K562 (cell line): ENCODE data around the gene ST6GALNAC6. TPM values are rescaled to one million over a fixed set of nuclear protein-coding genes. Genes with fewer than 3 reads are reported as not detected.

Source experiments
- ARHGAP35 ChIP-seq: fragments of 450-650 bp; IDR thresholded peaks from 2 replicates; pipeline ENCODE4 v1.6.1; 2018; ENCODE audit not compliant: partially characterized antibody
- BCOR ChIP-seq: fragments of 450-650 bp; IDR thresholded peaks from 2 replicates; pipeline ENCODE4 v1.6.1; 2016
- CREB1 ChIP-seq, 2 experiments: sonication (generic) in 1 of 2; formaldehyde crosslinking in 1 of 2; IDR thresholded peaks; 2 replicates each; pipeline versions ENCODE4 v1.6.1 to v1.8.0; 2012 to 2022; ENCODE audit warnings: inconsistent platforms in 1 of 2, mild to moderate bottlenecking in 1 of 2, missing genetic modification reagents in 1 of 2, moderate library complexity in 1 of 2
- DNMT1 ChIP-seq: fragments of 450-650 bp; IDR thresholded peaks from 2 replicates; pipeline ENCODE4 v1.6.1; 2016; ENCODE audit warnings: antibody characterized with exemption, mild to moderate bottlenecking
- E4F1 ChIP-seq: fragments of 250-450 bp; sonication (Bioruptor Pico); IDR thresholded peaks from 2 replicates; pipeline ENCODE4 v1.5.0; 2021; ENCODE audit warnings: mild to moderate bottlenecking, borderline replicate concordance
- HMGXB4 ChIP-seq: sonication (generic); formaldehyde crosslinking; IDR thresholded peaks from 2 replicates; pipeline ENCODE4 v1.8.1; 2023; ENCODE audit warnings: mild to moderate bottlenecking, missing genetic modification reagents
- MTA1 ChIP-seq: fragments of 450-650 bp; IDR thresholded peaks from 2 replicates; pipeline ENCODE4 v1.6.1; 2017; ENCODE audit warnings: borderline replicate concordance
- POLR2AphosphoS2 ChIP-seq: IDR thresholded peaks from 2 replicates; pipeline ENCODE4 v1.6.1; 2012; ENCODE audit warnings: low read length, improper control_type of control experiment
- REST ChIP-seq, 2 experiments: fragments of 450-650 bp; formaldehyde crosslinking in 1 of 2; IDR thresholded peaks; 2 replicates each; pipeline versions ENCODE4 v1.4.0 to v1.6.1; 2014 to 2020; ENCODE audit warnings: mild to moderate bottlenecking in 2 of 2, borderline replicate concordance in 1 of 2, low read depth in 1 of 2
- SNIP1 ChIP-seq: fragments of 450-650 bp; IDR thresholded peaks from 2 replicates; pipeline ENCODE4 v1.7.1; 2017; ENCODE audit warnings: low read depth, mild to moderate bottlenecking
- SREBF1 ChIP-seq: fragments of 150-350 bp; IDR thresholded peaks from 2 replicates; pipeline ENCODE4 v1.6.1; 2014; ENCODE audit warnings: antibody characterized with exemption, low read depth, low read length, borderline replicate concordance
- ZNF274 ChIP-seq: IDR thresholded peaks from 2 replicates; pipeline ENCODE4 v1.6.1; 2011; ENCODE audit warnings: low read depth, mild to moderate bottlenecking, low read length, moderate library complexity, borderline replicate concordance
- polyA plus RNA-seq, 8 experiments: library from polyadenylated mRNA; depleted of rRNA in 4 of 8; stranded (reverse) in 5 of 8; unstranded in 3 of 8; fragments of >200 nt; fragmentation: Nextera tagmentation in 2 of 8; fragmentation: Illumina TruSeq in 1 of 8; extraction: Ambion mirVana in 2 of 8; extraction: Trizol in 1 of 8; gene quantifications; 2 replicates each; pipeline versions ENCODE4 v1.2.1 to v1.2.3, GENCODE V29; 2011 to 2014; ENCODE audit warnings: inconsistent platforms in 1 of 8, missing spikeins in 1 of 8
- total RNA-seq, 7 experiments: library from RNA; depleted of rRNA in 6 of 7; stranded (reverse); fragments of >200 nt in 6 of 7; fragmentation: Illumina TruSeq in 2 of 7; extraction: Trizol in 2 of 7; gene quantifications; 2 replicates each; pipeline versions ENCODE4 v1.2.1 to v1.2.3, GENCODE V29; 2011 to 2021; ENCODE audit warnings: low replicate concordance in 1 of 7

The ST6GALNAC6 gene
- total and polyA plus RNA-seq, 9 of the 15 experiments (the other 6 are each of a cell fraction or from before 2014, with no cell fraction given), result 0.13 to 23.0 (median 14.5) TPM

- TF ChIP-seq E4F1 (no peak), SREBF1 (0 out of 2 replicates have a peak, but pooled peaks have one; percentile 12), CREB1 (IDR thresholded peaks at IDR 0.05) (peak; percentile 52; the same call in 1 of the 2 replicates), CREB1 (CRISPR knock-in tag; IDR thresholded peaks at IDR 0.05) (no peak; the same call in 1 of the 2 replicates), ARHGAP35 (no peak), BCOR (peak; percentile 94), MTA1 (peak; percentile 82), HMGXB4 (no peak), SNIP1 (peak; percentile 49; the same call in 1 of the 2 replicates), POLR2AphosphoS2 (no peak), DNMT1 (no peak), ZNF274 (no peak), REST (IDR thresholded peaks at IDR 0.05; ENCODE audit: borderline replicate concordance) (peak; percentile 24; the same call in 1 of the 2 replicates), REST (CRISPR knock-in tag; IDR thresholded peaks at IDR 0.05; ENCODE audit: low read depth) (no peak; the same call in 1 of the 2 replicates)
Measured at GRCh38 chr9:127862075-127863011, 37.1 kb downstream of the ST6GALNAC6 start (continued).
